Measurements from ENCODE around the gene ZNF316. TPM values are rescaled to one million over a fixed set of nuclear protein-coding genes. Genes with fewer than 3 reads are reported as not detected.

The ZNF316 gene
- total and polyA plus RNA-seq, 4 donors, result 20.9 to 38.5 (median 24.0) TPM

DNA sequence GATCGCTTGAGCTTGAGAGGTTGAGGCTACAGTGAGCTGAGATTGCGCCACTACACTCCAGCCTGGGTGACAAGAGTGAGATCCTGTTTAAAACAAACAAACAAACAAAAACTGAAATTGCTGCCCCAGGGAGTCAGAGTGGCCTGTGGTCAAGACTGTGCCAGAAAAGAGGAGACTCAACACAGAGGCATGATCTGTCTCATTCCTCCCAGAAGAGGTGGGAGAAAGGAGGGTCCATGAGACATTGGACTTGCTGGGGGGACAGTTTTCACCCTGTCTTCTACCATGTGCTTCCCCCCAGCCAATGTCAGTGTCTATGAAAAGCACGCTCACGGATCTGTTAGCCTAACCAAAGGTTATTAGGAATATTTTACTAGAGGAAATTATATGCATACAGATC, 18.5 kb upstream of the ZNF316 start:
- Histone ChIP-seq H3K4me3 (no peak overlapping the region), H3K27ac (ENCODE audit: low read depth in 1 of 2, low read length in 1 of 2) (no peak overlapping the region), H3K27me3 (ENCODE audit: control insufficient read depth in 3 of 3, insufficient read depth in 3 of 3, low read length in 2 of 3) (no peaks in the 10 kb centered on the region), H3K9ac (ENCODE audit: insufficient read depth in 1 of 2, low read length in 2 of 2) (no peak overlapping the region), H3K36me3 (ENCODE audit: control insufficient read depth in 4 of 4, insufficient read depth in 4 of 4, low read length in 4 of 4) (peaks cover 0 to 22% (median 11%) of the 10 kb centered on the region in 4 donors), H3K9me3 (ENCODE audit: control insufficient read depth in 4 of 4, insufficient read depth in 3 of 4, low read length in 3 of 4) (peaks cover 0 to 3% (median 0%) of the 10 kb centered on the region in 4 donors), H3K4me1 (ENCODE audit: control insufficient read depth in 5 of 5, insufficient read depth in 5 of 5, low read length in 5 of 5) (peaks cover 0 to 17% (median 0%) of the 10 kb centered on the region in 5 donors)
- TF ChIP-seq, protein P1, sequence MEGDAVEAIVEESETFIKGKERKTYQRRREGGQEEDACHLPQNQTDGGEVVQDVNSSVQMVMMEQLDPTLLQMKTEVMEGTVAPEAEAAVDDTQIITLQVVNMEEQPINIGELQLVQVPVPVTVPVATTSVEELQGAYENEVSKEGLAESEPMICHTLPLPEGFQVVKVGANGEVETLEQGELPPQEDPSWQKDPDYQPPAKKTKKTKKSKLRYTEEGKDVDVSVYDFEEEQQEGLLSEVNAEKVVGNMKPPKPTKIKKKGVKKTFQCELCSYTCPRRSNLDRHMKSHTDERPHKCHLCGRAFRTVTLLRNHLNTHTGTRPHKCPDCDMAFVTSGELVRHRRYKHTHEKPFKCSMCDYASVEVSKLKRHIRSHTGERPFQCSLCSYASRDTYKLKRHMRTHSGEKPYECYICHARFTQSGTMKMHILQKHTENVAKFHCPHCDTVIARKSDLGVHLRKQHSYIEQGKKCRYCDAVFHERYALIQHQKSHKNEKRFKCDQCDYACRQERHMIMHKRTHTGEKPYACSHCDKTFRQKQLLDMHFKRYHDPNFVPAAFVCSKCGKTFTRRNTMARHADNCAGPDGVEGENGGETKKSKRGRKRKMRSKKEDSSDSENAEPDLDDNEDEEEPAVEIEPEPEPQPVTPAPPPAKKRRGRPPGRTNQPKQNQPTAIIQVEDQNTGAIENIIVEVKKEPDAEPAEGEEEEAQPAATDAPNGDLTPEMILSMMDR (IDR thresholded peaks at IDR 0.05; ENCODE audit: control extremely low read depth, extremely low read depth), result no peak
- ATAC-seq (ENCODE audit: insufficient read depth, low FRiP score) (no peak), DNase-seq (no peak)
- WGBS, 2 donors, result 81 to 84% methylated on average over 4 of the region's 4 CpGs

GRCh38 chr7:6619961-6620360, 17.2 kb upstream of the ZNF316 start:
- no peak overlapping the region for H3K9ac ChIP-seq (ENCODE audit: insufficient read depth in 1 of 2, low read length in 2 of 2)
- DNase-seq (no peak), ATAC-seq (ENCODE audit: insufficient read depth, low FRiP score) (no peak)
- peaks cover 0 to 11% (median 0%) of the 10 kb centered on the region in 5 donors for H3K4me1 ChIP-seq (ENCODE audit: control insufficient read depth in 5 of 5, insufficient read depth in 5 of 5, low read length in 5 of 5)
- TF ChIP-seq, protein P1 (IDR thresholded peaks at IDR 0.05; ENCODE audit: control extremely low read depth, extremely low read depth), result no peak
- H3K27ac ChIP-seq (ENCODE audit: low read depth in 1 of 2, low read length in 1 of 2), result no peak overlapping the region
- H3K27me3 ChIP-seq (ENCODE audit: control insufficient read depth in 3 of 3, insufficient read depth in 3 of 3, low read length in 2 of 3), result no peaks in the 10 kb centered on the region
- no peak overlapping the region for H3K4me3 ChIP-seq
- WGBS, 2 donors, result 74 to 95% methylated on average over 3 of the region's 3 CpGs
- H3K36me3 ChIP-seq (ENCODE audit: control insufficient read depth in 4 of 4, insufficient read depth in 4 of 4, low read length in 4 of 4), result peaks cover 0 to 25% (median 11%) of the 10 kb centered on the region in 4 donors
- peaks cover 0 to 3% (median 0%) of the 10 kb centered on the region in 4 donors for H3K9me3 ChIP-seq (ENCODE audit: control insufficient read depth in 4 of 4, insufficient read depth in 3 of 4, low read length in 3 of 4)

DNA sequence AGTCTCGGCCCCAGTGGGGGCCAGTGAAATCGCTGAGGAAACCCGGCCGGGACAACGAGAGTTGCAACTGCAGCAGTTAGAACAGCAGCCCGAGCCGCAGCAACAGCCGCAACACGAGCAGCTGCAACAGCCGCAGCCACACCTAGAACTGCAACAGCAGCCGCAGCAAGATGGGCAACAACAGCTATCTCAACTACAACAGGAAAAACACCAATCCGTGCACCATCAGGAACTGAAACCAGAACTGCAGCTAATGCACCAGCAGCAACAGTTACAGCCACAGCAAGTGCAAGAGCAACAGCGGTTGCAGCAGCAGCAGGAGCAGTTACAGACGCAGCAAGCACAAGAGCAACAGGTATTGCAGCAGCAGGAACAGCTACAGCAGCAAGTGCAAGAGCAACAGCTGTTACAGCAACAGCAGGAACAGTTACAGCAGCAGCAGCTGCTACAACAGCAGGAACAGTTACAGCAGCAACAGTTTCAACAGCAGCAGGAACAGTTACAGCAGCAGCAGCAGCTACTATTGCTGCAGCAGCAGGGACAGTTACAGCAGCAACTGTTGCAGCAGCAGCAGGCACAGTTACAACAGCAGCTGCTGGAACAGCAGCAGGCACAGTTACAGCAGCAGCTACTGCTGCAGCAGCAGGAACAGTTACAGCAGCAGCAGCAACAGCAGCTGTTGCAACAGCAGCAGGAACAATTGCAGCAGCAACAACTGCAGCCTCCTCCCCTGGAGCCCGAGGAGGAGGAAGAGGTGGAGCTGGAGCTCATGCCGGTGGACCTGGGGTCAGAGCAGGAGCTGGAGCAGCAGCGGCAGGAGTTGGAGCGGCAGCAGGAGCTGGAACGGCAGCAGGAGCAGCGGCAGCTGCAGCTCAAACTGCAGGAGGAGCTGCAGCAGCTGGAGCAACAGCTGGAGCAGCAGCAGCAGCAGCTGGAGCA, 15.7 kb upstream of the ZNF316 start:
- peaks cover 0 to 3% (median 0%) of the 10 kb centered on the region in 4 donors for H3K9me3 ChIP-seq (ENCODE audit: control insufficient read depth in 4 of 4, insufficient read depth in 3 of 4, low read length in 3 of 4)
- no peak overlapping the region for H3K27ac ChIP-seq (ENCODE audit: low read depth in 1 of 2, low read length in 1 of 2)
- peaks cover 0 to 25% (median 13%) of the 10 kb centered on the region in 4 donors for H3K36me3 ChIP-seq (ENCODE audit: control insufficient read depth in 4 of 4, insufficient read depth in 4 of 4, low read length in 4 of 4)
- no peaks in the 10 kb centered on the region for H3K27me3 ChIP-seq (ENCODE audit: control insufficient read depth in 3 of 3, insufficient read depth in 3 of 3, low read length in 2 of 3)
- no peak overlapping the region for H3K4me3 ChIP-seq
- TF ChIP-seq, protein P1 (IDR thresholded peaks at IDR 0.05; ENCODE audit: control extremely low read depth, extremely low read depth), result no peak
- H3K9ac ChIP-seq (ENCODE audit: insufficient read depth in 1 of 2, low read length in 2 of 2), result no peak overlapping the region
- DNase-seq, result no peak
- peaks cover 0 to 4% (median 0%) of the 10 kb centered on the region in 5 donors for H3K4me1 ChIP-seq (ENCODE audit: control insufficient read depth in 5 of 5, insufficient read depth in 5 of 5, low read length in 5 of 5)
- WGBS, 2 donors, result 79 to 86% methylated on average over 20 of the region's 20 CpGs
- ATAC-seq (ENCODE audit: insufficient read depth, low FRiP score), result no peak

Data from lung (tissue), 12 donors.